H9 (cell line): ENCODE measurements around the gene ATAT1. TPM values are rescaled to one million over a fixed set of nuclear protein-coding genes. Genes with fewer than 3 reads are reported as not detected.

Experiments used
- DNase-seq: peaks from one replicate; pipeline ENCODE4 v3.0.0-alpha.2; 2017
- H2AFZ ChIP-seq: one replicate; pipeline ENCODE4 v1.6.1; 2013; ENCODE audit warnings: mild to moderate bottlenecking, low read length, control low read depth, moderate library complexity
- H2AK5ac ChIP-seq: 2 replicates; pipeline ENCODE4 v1.6.1; 2013; ENCODE audit warnings: low read length, control low read depth, mixed read lengths; ENCODE audit not compliant: insufficient read length
- H2BK120ac ChIP-seq: one replicate; pipeline ENCODE4 v1.6.1; 2013; ENCODE audit warnings: low read depth, mild to moderate bottlenecking, low read length, control low read depth, inconsistent platforms; ENCODE audit not compliant: poor library complexity, severe bottlenecking
- H2BK12ac ChIP-seq: 2 replicates; pipeline ENCODE4 v1.6.1; 2013; ENCODE audit warnings: low read length, control low read depth, mixed read lengths, low read depth; ENCODE audit not compliant: insufficient read length
- H2BK15ac ChIP-seq: 2 replicates; pipeline ENCODE4 v1.6.1; 2013; ENCODE audit warnings: low read depth, low read length, control low read depth
- H2BK20ac ChIP-seq: one replicate; pipeline ENCODE4 v1.6.1; 2013; ENCODE audit warnings: low read depth, mild to moderate bottlenecking, low read length, control low read depth, inconsistent platforms; ENCODE audit not compliant: poor library complexity, severe bottlenecking
- H2BK5ac ChIP-seq: 2 replicates; pipeline ENCODE4 v1.6.1; 2013; ENCODE audit warnings: low read length, control low read depth, mixed read lengths; ENCODE audit not compliant: insufficient read length
- H3K14ac ChIP-seq: 2 replicates; pipeline ENCODE4 v1.6.1; 2013; ENCODE audit warnings: low read length, control low read depth; ENCODE audit not compliant: insufficient read depth
- H3K18ac ChIP-seq: 2 replicates; pipeline ENCODE4 v1.6.1; 2013; ENCODE audit warnings: low read depth, mild to moderate bottlenecking, mixed read lengths, low read length, control low read depth; ENCODE audit not compliant: insufficient read length
- H3K23ac ChIP-seq: 2 replicates; pipeline ENCODE4 v1.6.1; 2013; ENCODE audit warnings: low read length, control low read depth, mixed read lengths, low read depth; ENCODE audit not compliant: insufficient read length
- H3K23me2 ChIP-seq: 2 replicates; pipeline ENCODE4 v1.6.1; 2013; ENCODE audit warnings: low read depth, mild to moderate bottlenecking, mixed read lengths, low read length, control low read depth; ENCODE audit not compliant: insufficient read length, poor library complexity, severe bottlenecking
- H3K27ac ChIP-seq: 2 replicates; pipeline ENCODE4 v1.5.1; 2013; ENCODE audit warnings: low read length, control low read depth, mixed read lengths, low read depth; ENCODE audit not compliant: insufficient read length
- H3K27me3 ChIP-seq: 2 replicates; pipeline ENCODE4 v1.6.1; 2013; ENCODE audit warnings: low read length, control low read depth, inconsistent platforms; ENCODE audit not compliant: insufficient read depth
- H3K4ac ChIP-seq: 2 replicates; pipeline ENCODE4 v1.6.1; 2013; ENCODE audit warnings: low read depth, mild to moderate bottlenecking, control low read depth, inconsistent platforms, low read length, moderate library complexity
- H3K4me1 ChIP-seq: 2 replicates; pipeline ENCODE4 v1.6.1; 2013; ENCODE audit warnings: low read length, control low read depth, inconsistent platforms; ENCODE audit not compliant: insufficient read depth
- H3K4me2 ChIP-seq: 2 replicates; pipeline ENCODE4 v1.6.1; 2013; ENCODE audit warnings: low read length, control low read depth, mixed read lengths; ENCODE audit not compliant: insufficient read length, insufficient read depth
- H3K56ac ChIP-seq: 2 replicates; pipeline ENCODE4 v1.6.1; 2013; ENCODE audit warnings: low read depth, mild to moderate bottlenecking, mixed read lengths, low read length, control low read depth; ENCODE audit not compliant: insufficient read length
- H3K79me1 ChIP-seq: 2 replicates; pipeline ENCODE4 v1.6.1; 2013; ENCODE audit warnings: low read depth, mild to moderate bottlenecking, moderate library complexity, low read length, control low read depth, inconsistent platforms; ENCODE audit not compliant: insufficient read depth, poor library complexity, severe bottlenecking
- H3K79me2 ChIP-seq: 2 replicates; pipeline ENCODE4 v1.6.1; 2013; ENCODE audit warnings: low read length, control low read depth, inconsistent platforms; ENCODE audit not compliant: insufficient read depth
- H3K9ac ChIP-seq: 2 replicates; pipeline ENCODE4 v1.6.1; 2013; ENCODE audit warnings: low read length, control low read depth, mixed read lengths; ENCODE audit not compliant: insufficient read length; ENCODE audit errors: extremely low read depth
- H3K9me3 ChIP-seq: one replicate; pipeline ENCODE4 v1.6.1; 2013; ENCODE audit warnings: low read depth, low read length, inconsistent platforms; ENCODE audit not compliant: control insufficient read depth
- H3T11ph ChIP-seq: one replicate; pipeline ENCODE4 v1.6.1; 2013; ENCODE audit warnings: mild to moderate bottlenecking, low read length, control low read depth, inconsistent platforms
- H4K20me1 ChIP-seq: one replicate; pipeline ENCODE4 v1.6.1; 2013; ENCODE audit not compliant: control insufficient read depth, insufficient read length, insufficient read depth
- H4K5ac ChIP-seq: 2 replicates; pipeline ENCODE4 v1.6.1; 2013; ENCODE audit warnings: low read depth, mild to moderate bottlenecking, mixed read lengths, low read length, control low read depth; ENCODE audit not compliant: insufficient read length
- H4K8ac ChIP-seq: replicated peaks from 2 replicates; pipeline ENCODE4 v1.6.1; 2013; ENCODE audit warnings: low read length, control low read depth, mixed read lengths, low read depth; ENCODE audit not compliant: insufficient read length
- H4K91ac ChIP-seq: 2 replicates; pipeline ENCODE4 v1.6.1; 2013; ENCODE audit warnings: low read depth, mild to moderate bottlenecking, moderate library complexity, mixed read lengths, low read length, control low read depth; ENCODE audit not compliant: insufficient read length
- H3K27ac Mint-ChIP-seq, 3 experiments: 2 replicates in 2 of 3; 3 replicates in 1 of 3; pipeline ENCODE4 v1.8.0; 2020 to 2021; ENCODE audit warnings: mixed read lengths in 3 of 3, mild to moderate bottlenecking in 1 of 3, moderate library complexity in 1 of 3
- H3K27me3 Mint-ChIP-seq: 2 replicates; pipeline ENCODE4 v1.8.0; 2021; ENCODE audit warnings: low read depth, mild to moderate bottlenecking, moderate library complexity, mixed read lengths
- H3K36me3 Mint-ChIP-seq, 3 experiments: 2 replicates in 2 of 3; 3 replicates in 1 of 3; pipeline ENCODE4 v1.8.0; 2020 to 2021; ENCODE audit warnings: low read depth in 3 of 3, mixed read lengths in 3 of 3; ENCODE audit not compliant: insufficient read depth in 1 of 3
- H3K4me1 Mint-ChIP-seq, 2 experiments: 2 replicates each; pipeline ENCODE4 v1.8.0; 2020; ENCODE audit warnings: mixed read lengths in 2 of 2
- H3K4me3 Mint-ChIP-seq, 2 experiments: 2 replicates in 1 of 2; 3 replicates in 1 of 2; pipeline ENCODE4 v1.8.0; 2020 to 2021; ENCODE audit warnings: mild to moderate bottlenecking in 2 of 2, mixed read lengths in 2 of 2, moderate library complexity in 1 of 2
- H3K9me3 Mint-ChIP-seq, 2 experiments: 2 replicates in 1 of 2; 3 replicates in 1 of 2; pipeline ENCODE4 v1.8.0; 2020; ENCODE audit warnings: mild to moderate bottlenecking in 2 of 2, mixed read lengths in 2 of 2, moderate library complexity in 1 of 2
- WGBS: extraction: QIAGEN DNeasy Blood & Tissue Kit; methylation state at CpG from one replicate; pipeline ENCODE4 v1.1.7; 2013; ENCODE audit warnings: missing lambda C conversion rate, low lambda C conversion rate, mixed read lengths; ENCODE audit not compliant: insufficient read length; ENCODE audit errors: extremely low coverage; 5-methylcytosine and 5-hydroxymethylcytosine counted together
- total RNA-seq: library from RNA; stranded (reverse); gene quantifications from 2 replicates; pipeline ENCODE4 v1.2.1, GENCODE V29; 2021
- TF ChIP-seq, protein P1 (sequence below): fragments of 200-600 bp; sonication (generic); conservative IDR thresholded peaks from 3 replicates; pipeline ENCODE4 v1.8.0; 2021; ENCODE audit warnings: antibody characterized with exemption, mild to moderate bottlenecking

Gene ATAT1
- total RNA-seq, 1 experiment from 2014 or later = 20.1 TPM

DNA sequence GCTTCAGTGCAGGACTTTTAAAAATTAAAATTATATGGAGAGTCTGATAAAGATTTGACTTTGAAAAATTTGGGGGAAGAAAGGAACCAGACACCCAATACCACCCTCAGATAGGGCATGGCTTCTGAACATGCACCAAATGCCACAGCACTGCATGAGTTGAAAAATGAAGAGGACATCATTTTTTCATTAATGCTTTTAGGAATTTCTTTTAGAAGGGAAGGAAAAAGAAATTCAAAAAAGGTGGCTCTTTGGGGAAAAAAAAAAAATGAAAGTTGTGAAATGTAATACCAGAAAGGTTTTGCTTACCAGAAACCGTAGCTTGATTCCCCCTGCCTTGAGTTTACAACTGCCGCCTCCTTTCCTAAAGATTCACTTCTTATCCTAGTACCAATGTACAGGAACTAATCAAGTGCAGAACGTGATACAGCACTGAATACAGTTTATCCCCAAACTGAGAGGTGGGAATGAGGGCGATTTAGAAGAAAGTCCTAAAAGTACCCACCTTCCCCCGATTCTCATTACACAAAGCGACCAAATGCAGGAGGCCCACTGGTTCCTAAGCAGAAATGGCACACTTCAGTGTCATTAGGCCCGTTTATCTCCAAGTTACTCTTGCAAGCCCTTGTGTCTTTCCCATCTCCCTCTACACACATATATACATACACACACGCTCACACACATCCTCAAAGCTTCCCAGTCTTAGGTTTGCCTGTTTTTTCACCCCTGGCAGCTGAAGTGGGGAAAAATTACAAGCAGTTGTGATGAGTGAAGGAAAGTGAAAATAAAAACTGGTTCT lies 12.4 kb upstream of the ATAT1 start:
- Mint-ChIP-seq H3K36me3 (peaks cover 31 to 66% (median 48%) of the 10 kb centered on the region in 3 experiments), H3K4me3 (peak overlapping the region; percentile 92 to 97), H3K9me3 (peaks cover 8 to 12% of the 10 kb centered on the region in 2 experiments; a peak in 3 of 5 replicates), H3K27me3 (no peaks in the 10 kb centered on the region; the same call in 1 of the 2 replicates), H3K4me1 (peaks cover 38 to 44% of the 10 kb centered on the region in 2 experiments), H3K27ac (peak overlapping the region; percentile 99 to 100 (median 100))
- Histone ChIP-seq H3K4me2 (peak overlapping the region; percentile 89), H2AK5ac (peak overlapping the region; percentile 44), H4K20me1 (no peaks in the 10 kb centered on the region), H2BK20ac (no peak overlapping the region), H4K5ac (no peak overlapping the region), H3K79me2 (peaks cover 2% of the 10 kb centered on the region; the same call in 1 of the 2 replicates), H3K14ac (peak overlapping the region; percentile 17; the same call in 1 of the 2 replicates), H3K23ac (no peak overlapping the region), H3K23me2 (peaks cover 21% of the 10 kb centered on the region), H2BK15ac (no peak overlapping the region), H3T11ph (no peak overlapping the region), H2BK120ac (no peak overlapping the region), H3K9ac (peak overlapping the region; percentile 99), H4K8ac (no peak overlapping the region), H3K9me3 (no peaks in the 10 kb centered on the region), H3K79me1 (peaks cover 4% of the 10 kb centered on the region), H3K18ac (no peak overlapping the region), H3K27me3 (no peaks in the 10 kb centered on the region), H3K4me1 (peaks cover 4% of the 10 kb centered on the region; the same call in 1 of the 2 replicates), H2BK12ac (peak overlapping the region; percentile 83), H3K27ac (peak overlapping the region; percentile 40), H2BK5ac (no peak overlapping the region), H2AFZ (no peak overlapping the region), H4K91ac (no peak overlapping the region), H3K56ac (no peak overlapping the region), H3K4ac (no peak overlapping the region; the same call in 1 of the 2 replicates)
- TF ChIP-seq, protein P1, sequence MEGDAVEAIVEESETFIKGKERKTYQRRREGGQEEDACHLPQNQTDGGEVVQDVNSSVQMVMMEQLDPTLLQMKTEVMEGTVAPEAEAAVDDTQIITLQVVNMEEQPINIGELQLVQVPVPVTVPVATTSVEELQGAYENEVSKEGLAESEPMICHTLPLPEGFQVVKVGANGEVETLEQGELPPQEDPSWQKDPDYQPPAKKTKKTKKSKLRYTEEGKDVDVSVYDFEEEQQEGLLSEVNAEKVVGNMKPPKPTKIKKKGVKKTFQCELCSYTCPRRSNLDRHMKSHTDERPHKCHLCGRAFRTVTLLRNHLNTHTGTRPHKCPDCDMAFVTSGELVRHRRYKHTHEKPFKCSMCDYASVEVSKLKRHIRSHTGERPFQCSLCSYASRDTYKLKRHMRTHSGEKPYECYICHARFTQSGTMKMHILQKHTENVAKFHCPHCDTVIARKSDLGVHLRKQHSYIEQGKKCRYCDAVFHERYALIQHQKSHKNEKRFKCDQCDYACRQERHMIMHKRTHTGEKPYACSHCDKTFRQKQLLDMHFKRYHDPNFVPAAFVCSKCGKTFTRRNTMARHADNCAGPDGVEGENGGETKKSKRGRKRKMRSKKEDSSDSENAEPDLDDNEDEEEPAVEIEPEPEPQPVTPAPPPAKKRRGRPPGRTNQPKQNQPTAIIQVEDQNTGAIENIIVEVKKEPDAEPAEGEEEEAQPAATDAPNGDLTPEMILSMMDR = no peak
- no CpG with 5 or more reads among the region's 8 CpGs for WGBS
- DNase-seq = no peak
